GM12878 (cell line): ENCODE measurements around the gene HS3ST6. TPM values are rescaled to one million over a fixed set of nuclear protein-coding genes. Genes with fewer than 3 reads are reported as not detected.

ENCODE experiments used
- ATAC-seq: fragments of 200-7000 bp; cut with Tn5 transposase; 3 replicates; pipeline ENCODE4 v1.9.1; 2020; ENCODE audit warnings: mild to moderate bottlenecking, moderate library complexity
- BruUV-seq: library from RNA; stranded (reverse); fragments of 400-500 nt; replicated peaks from 2 replicates; lab custom pipeline; 2021; lab: Mats Ljungman, UMichigan
- CTCF ChIA-PET: fragments of 300-600 bp; sonication (Branson Sonifier 250); formaldehyde crosslinking; extraction: SDS; loops from one replicate; lab custom pipeline; 2021; ENCODE audit warnings: inconsistent platforms; lab: Yijun Ruan, JAX
- POLR2A ChIA-PET: fragments of 350-600 bp; formaldehyde crosslinking; extraction: SDS; loops from one replicate; lab custom pipeline; 2021; ENCODE audit warnings: inconsistent platforms; lab: Charles Lee
- RAD21 ChIA-PET: fragments of 300-600 bp; sonication (Branson Sonifier 250); formaldehyde crosslinking; loops from one replicate; lab custom pipeline; 2023; ENCODE audit warnings: antibody characterized with exemption; ENCODE audit not compliant: unreplicated experiment; lab: Charles Lee
- SMC1A ChIA-PET: fragments of 300-600 bp; sonication (Branson Sonifier 250); formaldehyde crosslinking; loops from one replicate; lab custom pipeline; 2023; ENCODE audit not compliant: unreplicated experiment, uncharacterized antibody; lab: Charles Lee
- DNase-seq: peaks from one replicate; pipeline ENCODE4 v3.0.0-alpha.2; 2011; ENCODE audit warnings: low read depth, low spot score
- FAIRE-seq: peaks from 3 replicates; lab custom pipeline; 2011; peaks lifted over from hg19 to GRCh38; lab: Jason Lieb, UNC
- H2AFZ ChIP-seq: 2 replicates; pipeline ENCODE4 v1.6.0; 2011; ENCODE audit warnings: low read depth, low read length, control low read depth; ENCODE audit not compliant: control insufficient read depth
- H3K27ac ChIP-seq: 2 replicates; pipeline ENCODE4 v1.5.1; 2011; ENCODE audit warnings: control low read depth; ENCODE audit not compliant: control insufficient read depth, insufficient read depth
- H3K27me3 ChIP-seq, 2 experiments: replicated peaks in 1 of 2; 2 replicates each; pipeline versions ENCODE4 v1.6.0 to v1.6.1; 2011; ENCODE audit warnings: low read length in 1 of 2; ENCODE audit not compliant: control insufficient read depth in 2 of 2, insufficient read depth in 2 of 2
- H3K36me3 ChIP-seq, 2 experiments: 2 replicates each; pipeline ENCODE4 v1.5.1; 2011; ENCODE audit warnings: low read length in 1 of 2; ENCODE audit not compliant: control insufficient read depth in 2 of 2, insufficient read depth in 2 of 2
- H3K4me1 ChIP-seq: 2 replicates; pipeline ENCODE4 v1.6.1; 2011; ENCODE audit warnings: mild to moderate bottlenecking, low read length, moderate library complexity, mixed read lengths; ENCODE audit not compliant: control insufficient read depth, insufficient read depth
- H3K4me2 ChIP-seq: 2 replicates; pipeline ENCODE4 v1.6.0; 2011; ENCODE audit warnings: control low read depth; ENCODE audit not compliant: control insufficient read depth, insufficient read depth
- H3K4me3 ChIP-seq: fragments of 200-600 bp; sonication (generic); 2 replicates; pipeline ENCODE4 v1.5.1; 2016
- H3K79me2 ChIP-seq: 2 replicates; pipeline ENCODE4 v1.6.0; 2011; ENCODE audit warnings: low read length; ENCODE audit not compliant: control insufficient read depth, insufficient read depth
- H3K9ac ChIP-seq: 2 replicates; pipeline ENCODE4 v1.8.0; 2011; ENCODE audit warnings: low read length, control low read depth, mixed read lengths; ENCODE audit not compliant: control insufficient read depth, insufficient read depth
- H3K9me3 ChIP-seq: replicated peaks from 3 replicates; pipeline ENCODE4 v1.5.1; 2011; ENCODE audit warnings: mild to moderate bottlenecking, low read length; ENCODE audit not compliant: control insufficient read depth, insufficient read depth
- H4K20me1 ChIP-seq: 2 replicates; pipeline ENCODE4 v1.6.0; 2011; ENCODE audit not compliant: control insufficient read depth, insufficient read depth
- POLR2AphosphoS2 ChIP-seq: IDR thresholded peaks from 2 replicates; pipeline ENCODE4 v1.6.1; 2011; ENCODE audit warnings: low read depth, mild to moderate bottlenecking, low read length, improper control_type of control experiment, moderate library complexity
- RFX5 ChIP-seq: IDR thresholded peaks from 2 replicates; pipeline ENCODE4 v1.6.1; 2011; ENCODE audit warnings: low read depth, low read length, improper control_type of control experiment
- SIX5 ChIP-seq: IDR thresholded peaks from 2 replicates; pipeline ENCODE4 v1.6.1; 2011; ENCODE audit warnings: mild to moderate bottlenecking, low read depth, low read length, moderate library complexity; ENCODE audit not compliant: severe bottlenecking
- WGBS: methylation state at CpG from one replicate; pipeline ENCODE4 v1.1.6; 2016; ENCODE audit warnings: low lambda C conversion rate; ENCODE audit not compliant: insufficient replicate concordance, insufficient coverage; ENCODE audit errors: missing lambda C conversion rate; 5-methylcytosine and 5-hydroxymethylcytosine counted together
- in situ Hi-C: fragments of 300-500 bp; cut with MboI; formaldehyde crosslinking; loops from 9 replicates; pipeline ENCODE4 v1.14.3; 2018; ENCODE audit warnings: mixed read lengths
- intact Hi-C: fragments of 100-400 bp; cut with micrococcal nuclease; formaldehyde crosslinking; loops from one replicate; pipeline ENCODE4 v1.14.2; 2022; ENCODE audit not compliant: unreplicated experiment
- polyA plus RNA-seq, 11 experiments: library from polyadenylated mRNA; depleted of rRNA in 4 of 11; unstranded in 6 of 11; stranded (reverse) in 5 of 11; fragments of >200 nt; fragmentation: Nextera tagmentation in 4 of 11; fragmentation: Illumina TruSeq in 1 of 11; extraction: Ambion mirVana in 4 of 11; extraction: Trizol in 1 of 11; gene quantifications; 1 replicate in 1 of 11; 2 replicates in 10 of 11; pipeline versions ENCODE4 v1.2.1 to v1.2.3, GENCODE V29; 2011 to 2016; ENCODE audit warnings: inconsistent platforms in 2 of 11, missing spikeins in 2 of 11, low read depth in 1 of 11
- total RNA-seq, 4 experiments: library from RNA; depleted of rRNA in 3 of 4; stranded (reverse); fragments of >200 nt in 3 of 4; fragmentation: Illumina TruSeq in 1 of 4; extraction: Trizol in 1 of 4; gene quantifications; 2 replicates each; pipeline versions ENCODE4 v1.2.1 to v1.2.3, GENCODE V29; 2013 to 2021
- TF ChIP-seq, protein P1 (sequence below): fragments of 450-650 bp; formaldehyde crosslinking; IDR thresholded peaks from 2 replicates; pipeline ENCODE4 v1.4.0; 2022; ENCODE audit warnings: mild to moderate bottlenecking, moderate library complexity
- TF ChIP-seq, protein P2 (sequence below): IDR thresholded peaks from 2 replicates; pipeline ENCODE4 v1.6.1; 2012; ENCODE audit warnings: improper control_type of control experiment, low read depth, low read length; ENCODE audit not compliant: insufficient replicate concordance
- TF ChIP-seq, protein P3 (sequence below): IDR thresholded peaks from 2 replicates; pipeline ENCODE4 v1.6.1; 2012; ENCODE audit warnings: low read length, inconsistent platforms
- TF ChIP-seq, protein P4 (sequence below): fragments of 450-650 bp; IDR thresholded peaks from 2 replicates; pipeline ENCODE4 v1.6.1; 2016; ENCODE audit warnings: mild to moderate bottlenecking, moderate library complexity, borderline replicate concordance

The HS3ST6 gene
- total and polyA plus RNA-seq, 10 of the 15 experiments (the other 5 are each of a cell fraction or from before 2014, with no cell fraction given) = not detected

DNA sequence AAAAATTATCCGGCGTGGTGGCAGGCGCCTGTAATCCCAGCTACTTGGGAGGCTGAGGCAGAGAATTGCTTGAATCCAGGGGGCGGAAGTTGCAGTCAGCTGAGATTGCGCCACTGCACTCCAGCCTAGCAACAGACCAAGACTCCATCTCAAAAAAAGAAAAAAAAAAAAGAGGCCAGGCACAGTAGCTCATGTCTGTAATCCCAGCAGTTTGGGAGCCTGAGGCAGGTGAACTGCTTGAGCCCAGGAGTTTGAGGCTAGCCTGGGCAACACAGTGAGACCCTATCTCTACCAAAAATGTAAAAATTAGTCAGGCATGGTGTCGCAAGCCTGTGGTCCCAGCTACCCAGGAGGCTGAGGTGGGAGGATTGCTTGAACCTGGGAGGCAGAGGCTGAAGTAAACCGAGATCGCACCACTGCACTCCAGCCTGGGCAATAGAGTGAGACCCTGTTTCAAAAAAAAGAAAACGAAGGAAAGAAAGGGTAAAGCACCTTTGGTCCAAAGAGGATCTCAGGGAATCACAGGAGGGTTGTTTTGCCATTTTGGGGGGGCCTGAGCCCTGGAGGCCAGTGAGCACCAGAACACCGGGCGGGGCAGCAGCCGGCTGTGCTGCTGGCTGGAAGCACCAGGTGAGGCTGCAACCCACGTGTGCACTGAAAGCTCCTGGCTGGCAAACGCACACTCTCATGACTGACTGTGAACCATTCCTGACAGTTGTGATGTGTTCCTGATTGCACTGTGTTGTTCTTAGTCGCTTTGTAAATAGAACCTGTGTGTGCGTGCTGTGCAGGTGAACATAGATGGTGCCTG, 18.4 kb downstream of the HS3ST6 start:
- H3K36me3 ChIP-seq = no peaks in the 10 kb centered on the region
- 56% methylated on average over 16 of the region's 16 CpGs for WGBS
- H3K4me2 ChIP-seq = no peak overlapping the region
- no peak overlapping the region for H3K9ac ChIP-seq
- in situ Hi-C loops (no loop called here), intact Hi-C loops (no loop called here)
- no peaks in the 10 kb centered on the region for H4K20me1 ChIP-seq
- CTCF ChIA-PET = interaction anchor here (0.6 kb wide), 1 partner anchor 603 kb away, joined by 3 read pairs; no protein-coding TSS in a partner anchor
- H3K27ac ChIP-seq = no peak overlapping the region
- DNase-seq (no peak), ATAC-seq (no peak), FAIRE-seq (no peak)
- H3K4me1 ChIP-seq = no peaks in the 10 kb centered on the region
- no peak overlapping the region for H2AFZ ChIP-seq
- no peaks in the 10 kb centered on the region for H3K79me2 ChIP-seq
- no peak overlapping the region for H3K4me3 ChIP-seq
- no peaks in the 10 kb centered on the region for H3K9me3 ChIP-seq
- POLR2A ChIA-PET = no interaction called here
- BruUV-seq = no TSS peak
- RAD21 ChIA-PET = no interaction called here
- no peaks in the 10 kb centered on the region for H3K27me3 ChIP-seq
- SMC1A ChIA-PET = no interaction called here
- TF ChIP-seq RFX5 (no peak), POLR2AphosphoS2 (no peak), SIX5 (no peak)
- TF ChIP-seq, protein P1, sequence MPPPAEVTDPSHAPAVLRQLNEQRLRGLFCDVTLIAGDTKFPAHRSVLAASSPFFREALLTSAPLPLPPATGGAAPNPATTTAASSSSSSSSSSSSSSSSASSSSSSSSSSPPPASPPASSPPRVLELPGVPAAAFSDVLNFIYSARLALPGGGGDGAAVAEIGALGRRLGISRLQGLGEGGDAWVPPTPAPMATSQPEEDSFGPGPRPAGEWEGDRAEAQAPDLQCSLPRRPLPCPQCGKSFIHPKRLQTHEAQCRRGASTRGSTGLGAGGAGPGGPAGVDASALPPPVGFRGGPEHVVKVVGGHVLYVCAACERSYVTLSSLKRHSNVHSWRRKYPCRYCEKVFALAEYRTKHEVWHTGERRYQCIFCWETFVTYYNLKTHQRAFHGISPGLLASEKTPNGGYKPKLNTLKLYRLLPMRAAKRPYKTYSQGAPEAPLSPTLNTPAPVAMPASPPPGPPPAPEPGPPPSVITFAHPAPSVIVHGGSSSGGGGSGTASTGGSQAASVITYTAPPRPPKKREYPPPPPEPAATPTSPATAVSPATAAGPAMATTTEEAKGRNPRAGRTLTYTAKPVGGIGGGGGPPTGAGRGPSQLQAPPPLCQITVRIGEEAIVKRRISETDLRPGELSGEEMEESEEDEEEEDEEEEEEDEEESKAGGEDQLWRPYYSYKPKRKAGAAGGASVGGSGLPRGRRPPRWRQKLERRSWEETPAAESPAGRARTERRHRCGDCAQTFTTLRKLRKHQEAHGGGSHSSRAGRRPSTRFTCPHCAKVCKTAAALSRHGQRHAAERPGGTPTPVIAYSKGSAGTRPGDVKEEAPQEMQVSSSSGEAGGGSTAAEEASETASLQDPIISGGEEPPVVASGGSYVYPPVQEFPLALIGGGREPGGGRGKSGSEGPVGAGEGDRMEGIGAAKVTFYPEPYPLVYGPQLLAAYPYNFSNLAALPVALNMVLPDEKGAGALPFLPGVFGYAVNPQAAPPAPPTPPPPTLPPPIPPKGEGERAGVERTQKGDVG (CRISPR knock-in tag) = no peak
- TF ChIP-seq, protein P2, sequence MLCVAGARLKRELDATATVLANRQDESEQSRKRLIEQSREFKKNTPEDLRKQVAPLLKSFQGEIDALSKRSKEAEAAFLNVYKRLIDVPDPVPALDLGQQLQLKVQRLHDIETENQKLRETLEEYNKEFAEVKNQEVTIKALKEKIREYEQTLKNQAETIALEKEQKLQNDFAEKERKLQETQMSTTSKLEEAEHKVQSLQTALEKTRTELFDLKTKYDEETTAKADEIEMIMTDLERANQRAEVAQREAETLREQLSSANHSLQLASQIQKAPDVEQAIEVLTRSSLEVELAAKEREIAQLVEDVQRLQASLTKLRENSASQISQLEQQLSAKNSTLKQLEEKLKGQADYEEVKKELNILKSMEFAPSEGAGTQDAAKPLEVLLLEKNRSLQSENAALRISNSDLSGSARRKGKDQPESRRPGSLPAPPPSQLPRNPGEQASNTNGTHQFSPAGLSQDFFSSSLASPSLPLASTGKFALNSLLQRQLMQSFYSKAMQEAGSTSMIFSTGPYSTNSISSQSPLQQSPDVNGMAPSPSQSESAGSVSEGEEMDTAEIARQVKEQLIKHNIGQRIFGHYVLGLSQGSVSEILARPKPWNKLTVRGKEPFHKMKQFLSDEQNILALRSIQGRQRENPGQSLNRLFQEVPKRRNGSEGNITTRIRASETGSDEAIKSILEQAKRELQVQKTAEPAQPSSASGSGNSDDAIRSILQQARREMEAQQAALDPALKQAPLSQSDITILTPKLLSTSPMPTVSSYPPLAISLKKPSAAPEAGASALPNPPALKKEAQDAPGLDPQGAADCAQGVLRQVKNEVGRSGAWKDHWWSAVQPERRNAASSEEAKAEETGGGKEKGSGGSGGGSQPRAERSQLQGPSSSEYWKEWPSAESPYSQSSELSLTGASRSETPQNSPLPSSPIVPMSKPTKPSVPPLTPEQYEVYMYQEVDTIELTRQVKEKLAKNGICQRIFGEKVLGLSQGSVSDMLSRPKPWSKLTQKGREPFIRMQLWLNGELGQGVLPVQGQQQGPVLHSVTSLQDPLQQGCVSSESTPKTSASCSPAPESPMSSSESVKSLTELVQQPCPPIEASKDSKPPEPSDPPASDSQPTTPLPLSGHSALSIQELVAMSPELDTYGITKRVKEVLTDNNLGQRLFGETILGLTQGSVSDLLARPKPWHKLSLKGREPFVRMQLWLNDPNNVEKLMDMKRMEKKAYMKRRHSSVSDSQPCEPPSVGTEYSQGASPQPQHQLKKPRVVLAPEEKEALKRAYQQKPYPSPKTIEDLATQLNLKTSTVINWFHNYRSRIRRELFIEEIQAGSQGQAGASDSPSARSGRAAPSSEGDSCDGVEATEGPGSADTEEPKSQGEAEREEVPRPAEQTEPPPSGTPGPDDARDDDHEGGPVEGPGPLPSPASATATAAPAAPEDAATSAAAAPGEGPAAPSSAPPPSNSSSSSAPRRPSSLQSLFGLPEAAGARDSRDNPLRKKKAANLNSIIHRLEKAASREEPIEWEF = no peak
- TF ChIP-seq, protein P3, sequence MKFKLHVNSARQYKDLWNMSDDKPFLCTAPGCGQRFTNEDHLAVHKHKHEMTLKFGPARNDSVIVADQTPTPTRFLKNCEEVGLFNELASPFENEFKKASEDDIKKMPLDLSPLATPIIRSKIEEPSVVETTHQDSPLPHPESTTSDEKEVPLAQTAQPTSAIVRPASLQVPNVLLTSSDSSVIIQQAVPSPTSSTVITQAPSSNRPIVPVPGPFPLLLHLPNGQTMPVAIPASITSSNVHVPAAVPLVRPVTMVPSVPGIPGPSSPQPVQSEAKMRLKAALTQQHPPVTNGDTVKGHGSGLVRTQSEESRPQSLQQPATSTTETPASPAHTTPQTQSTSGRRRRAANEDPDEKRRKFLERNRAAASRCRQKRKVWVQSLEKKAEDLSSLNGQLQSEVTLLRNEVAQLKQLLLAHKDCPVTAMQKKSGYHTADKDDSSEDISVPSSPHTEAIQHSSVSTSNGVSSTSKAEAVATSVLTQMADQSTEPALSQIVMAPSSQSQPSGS = no peak
- TF ChIP-seq, protein P4, sequence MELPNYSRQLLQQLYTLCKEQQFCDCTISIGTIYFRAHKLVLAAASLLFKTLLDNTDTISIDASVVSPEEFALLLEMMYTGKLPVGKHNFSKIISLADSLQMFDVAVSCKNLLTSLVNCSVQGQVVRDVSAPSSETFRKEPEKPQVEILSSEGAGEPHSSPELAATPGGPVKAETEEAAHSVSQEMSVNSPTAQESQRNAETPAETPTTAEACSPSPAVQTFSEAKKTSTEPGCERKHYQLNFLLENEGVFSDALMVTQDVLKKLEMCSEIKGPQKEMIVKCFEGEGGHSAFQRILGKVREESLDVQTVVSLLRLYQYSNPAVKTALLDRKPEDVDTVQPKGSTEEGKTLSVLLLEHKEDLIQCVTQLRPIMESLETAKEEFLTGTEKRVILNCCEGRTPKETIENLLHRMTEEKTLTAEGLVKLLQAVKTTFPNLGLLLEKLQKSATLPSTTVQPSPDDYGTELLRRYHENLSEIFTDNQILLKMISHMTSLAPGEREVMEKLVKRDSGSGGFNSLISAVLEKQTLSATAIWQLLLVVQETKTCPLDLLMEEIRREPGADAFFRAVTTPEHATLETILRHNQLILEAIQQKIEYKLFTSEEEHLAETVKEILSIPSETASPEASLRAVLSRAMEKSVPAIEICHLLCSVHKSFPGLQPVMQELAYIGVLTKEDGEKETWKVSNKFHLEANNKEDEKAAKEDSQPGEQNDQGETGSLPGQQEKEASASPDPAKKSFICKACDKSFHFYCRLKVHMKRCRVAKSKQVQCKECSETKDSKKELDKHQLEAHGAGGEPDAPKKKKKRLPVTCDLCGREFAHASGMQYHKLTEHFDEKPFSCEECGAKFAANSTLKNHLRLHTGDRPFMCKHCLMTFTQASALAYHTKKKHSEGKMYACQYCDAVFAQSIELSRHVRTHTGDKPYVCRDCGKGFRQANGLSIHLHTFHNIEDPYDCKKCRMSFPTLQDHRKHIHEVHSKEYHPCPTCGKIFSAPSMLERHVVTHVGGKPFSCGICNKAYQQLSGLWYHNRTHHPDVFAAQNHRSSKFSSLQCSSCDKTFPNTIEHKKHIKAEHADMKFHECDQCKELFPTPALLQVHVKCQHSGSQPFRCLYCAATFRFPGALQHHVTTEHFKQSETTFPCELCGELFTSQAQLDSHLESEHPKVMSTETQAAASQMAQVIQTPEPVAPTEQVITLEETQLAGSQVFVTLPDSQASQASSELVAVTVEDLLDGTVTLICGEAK = no peak
